Measurements from ENCODE around the gene TMEM190.

Gene TMEM190

DNA sequence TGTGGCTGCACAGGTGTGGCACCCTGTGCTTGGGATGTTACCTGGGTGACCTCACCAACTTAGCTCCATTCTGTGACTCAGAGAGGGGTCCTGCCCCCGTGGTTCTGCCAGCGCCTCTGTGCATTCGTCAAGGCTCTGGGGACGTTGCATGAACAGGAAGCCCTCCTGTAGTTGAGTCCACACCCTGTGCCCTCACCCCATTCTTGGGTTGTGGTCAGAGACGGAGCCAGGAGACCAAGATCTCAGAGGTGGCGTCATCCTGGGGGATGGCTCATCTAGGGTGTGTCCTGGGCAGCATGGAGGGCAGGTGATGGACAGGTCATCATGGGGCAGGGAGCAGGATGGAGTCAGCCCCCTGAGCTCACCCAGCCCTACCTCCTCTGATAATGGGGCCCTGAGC is 24.6 kb upstream of the TMEM190 start:
- no peak for DNase-seq (ENCODE audit: low spot score)

DNA sequence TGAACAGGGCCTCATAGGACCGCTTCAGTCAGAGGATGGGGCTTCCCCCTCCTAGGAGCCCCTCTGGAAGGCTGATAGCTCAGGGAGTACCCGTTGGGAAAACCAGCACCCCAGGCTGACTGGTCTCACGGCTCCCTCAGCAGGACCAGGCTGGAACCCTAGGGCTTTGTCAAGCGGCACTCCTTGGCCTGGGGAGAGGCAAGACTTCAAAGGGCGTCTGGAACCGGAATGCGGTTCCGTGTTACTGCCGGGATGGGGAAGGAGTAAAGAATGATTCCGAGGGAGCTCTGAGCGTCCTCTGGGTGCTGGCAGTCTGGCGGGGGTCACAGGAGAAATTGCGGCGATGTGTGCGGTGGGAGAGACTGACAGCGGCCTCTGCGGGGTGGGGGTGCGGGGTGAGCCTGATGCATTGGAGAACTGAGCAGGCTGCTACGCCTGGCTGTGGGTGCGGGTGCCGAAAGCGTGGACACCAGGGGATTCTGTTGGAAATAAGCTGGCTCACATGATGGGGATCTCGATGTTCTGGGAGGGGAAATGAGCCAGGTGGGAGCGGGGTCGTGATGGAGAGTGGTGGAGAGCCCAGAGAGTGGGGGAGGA is 24.0 kb upstream of the TMEM190 start:
- DNase-seq (ENCODE audit: low spot score), result no peak

DNA sequence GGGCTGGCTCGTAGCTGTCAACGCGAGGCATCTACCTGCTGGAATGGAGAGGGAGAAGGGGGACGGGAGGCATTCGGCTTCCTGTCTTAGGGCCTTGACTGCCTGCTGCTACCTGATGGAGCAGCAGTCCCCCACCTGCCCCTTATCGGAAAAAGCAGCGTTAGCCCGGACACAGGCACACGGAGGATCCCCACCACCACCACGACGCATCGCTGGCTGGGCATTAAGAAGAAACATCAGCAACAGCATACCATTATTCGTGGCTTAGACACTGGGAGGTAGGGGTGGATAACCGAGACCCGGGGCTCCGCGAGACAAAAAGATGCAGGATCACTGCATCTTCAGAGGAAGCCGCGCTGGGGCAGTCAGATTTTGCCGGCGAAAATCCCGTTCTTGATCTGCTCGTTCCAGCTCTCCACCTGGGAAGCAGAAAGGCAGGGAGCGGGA is 23.2 kb upstream of the TMEM190 start:
- no peak for DNase-seq (ENCODE audit: low spot score)

DNA sequence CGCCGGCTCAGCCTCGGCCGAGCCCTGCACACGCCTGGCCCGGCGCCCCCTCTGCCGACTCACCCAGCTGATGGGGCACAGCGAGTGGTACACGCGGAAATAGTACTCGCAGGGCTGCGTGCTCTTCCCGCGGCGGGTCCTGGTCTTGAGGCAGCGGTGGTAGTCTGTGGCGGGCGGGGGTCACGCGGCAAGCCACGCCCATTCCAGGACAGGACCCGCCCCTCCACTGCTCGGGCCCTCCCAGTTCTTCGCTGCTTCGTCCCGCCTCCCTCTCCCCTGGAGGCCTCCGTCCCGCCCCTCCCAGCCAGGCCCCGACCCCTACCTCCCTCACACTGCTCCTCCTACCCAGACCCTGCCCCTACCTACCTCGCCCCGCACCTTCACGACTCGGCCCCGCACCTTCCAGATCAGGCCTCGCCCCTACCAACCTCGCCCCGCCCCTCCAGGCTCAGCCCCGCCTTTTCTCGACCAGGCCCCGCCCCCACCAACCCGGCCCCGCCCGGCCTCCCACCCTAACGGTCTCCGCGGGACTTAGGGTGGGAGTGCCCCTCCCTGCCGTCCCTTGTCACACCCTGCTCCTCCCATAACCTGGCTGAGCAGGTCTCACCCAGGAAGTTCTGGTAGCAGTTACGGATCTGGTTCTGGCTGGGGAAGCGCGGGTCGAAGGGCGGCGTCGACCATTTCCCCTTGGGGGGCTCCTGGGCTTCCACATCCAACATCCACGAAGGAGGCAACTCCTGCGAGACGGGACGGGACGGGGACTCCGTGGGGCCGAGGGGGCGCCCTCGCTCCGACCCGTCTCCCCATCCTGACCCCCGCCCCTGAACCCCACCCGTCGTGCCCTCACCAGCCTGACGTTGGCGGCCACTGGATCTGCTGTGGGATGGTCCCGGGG is 22.6 kb upstream of the TMEM190 start:
- no peak for DNase-seq (ENCODE audit: low spot score)

DNA sequence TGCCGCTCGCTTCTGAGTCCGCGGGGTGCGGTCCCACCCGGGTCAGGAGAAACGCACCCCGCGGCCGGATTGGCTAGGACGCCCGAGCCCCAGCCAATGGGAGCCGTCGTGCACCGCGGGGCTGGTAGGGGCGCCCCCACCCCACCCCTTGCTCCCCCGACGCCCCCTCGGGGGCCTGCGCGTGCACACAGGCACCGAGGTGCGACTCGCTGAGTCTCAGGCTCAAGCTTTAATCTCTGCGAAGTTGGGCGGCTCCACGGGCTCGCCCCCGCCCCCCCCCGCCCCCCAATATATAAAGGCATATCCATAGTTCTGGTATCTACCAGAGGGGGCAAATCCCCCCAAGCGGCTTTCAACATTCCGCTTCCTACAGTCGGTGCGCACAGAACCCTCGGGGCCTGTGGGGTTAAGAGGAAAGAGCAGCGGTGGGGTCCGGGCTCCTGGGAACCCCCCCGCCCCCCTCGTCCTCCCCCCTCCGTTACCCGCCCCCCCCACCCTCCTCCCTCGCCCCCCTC is 21.9 kb upstream of the TMEM190 start, which contains the start of gene COX6B2:
TSS of gene COX6B2 (minus strand) at position 22 of the 515 bp plus-strand sequence. CDS start 198 bp downstream, outside the sequence.
- DNase-seq (ENCODE audit: low spot score), result no peak

DNA sequence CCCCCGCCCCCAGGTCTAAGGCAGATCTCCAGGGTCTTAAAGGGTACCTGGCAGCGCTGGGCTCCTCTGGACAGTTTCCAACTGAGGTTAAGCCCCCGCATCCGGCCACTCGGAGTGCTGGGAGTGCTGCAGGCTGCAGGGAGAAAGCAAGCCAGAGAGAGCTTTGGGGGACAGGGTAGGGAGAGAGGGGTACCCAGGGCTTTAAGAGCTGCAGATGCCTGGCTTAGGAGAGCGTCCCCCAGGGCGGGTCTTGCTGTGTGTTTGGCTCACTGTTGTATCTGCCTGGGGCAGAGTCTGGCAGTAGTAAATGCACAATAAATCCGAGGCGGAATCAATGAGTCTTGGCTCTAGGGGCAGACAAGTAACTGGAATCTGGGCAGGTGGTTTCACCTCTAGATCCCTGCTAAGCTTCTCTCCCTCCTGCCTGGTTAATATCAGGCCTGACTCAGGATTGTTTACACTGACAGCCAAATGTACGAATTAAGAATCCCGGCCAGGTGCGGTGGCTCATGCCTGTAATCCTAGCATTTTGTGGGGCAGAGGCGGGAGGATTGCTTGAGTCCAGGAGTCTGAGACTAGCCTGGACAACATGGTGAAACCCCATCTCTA is 21.3 kb upstream of the TMEM190 start:
- no peak for DNase-seq (ENCODE audit: low spot score)

DNA sequence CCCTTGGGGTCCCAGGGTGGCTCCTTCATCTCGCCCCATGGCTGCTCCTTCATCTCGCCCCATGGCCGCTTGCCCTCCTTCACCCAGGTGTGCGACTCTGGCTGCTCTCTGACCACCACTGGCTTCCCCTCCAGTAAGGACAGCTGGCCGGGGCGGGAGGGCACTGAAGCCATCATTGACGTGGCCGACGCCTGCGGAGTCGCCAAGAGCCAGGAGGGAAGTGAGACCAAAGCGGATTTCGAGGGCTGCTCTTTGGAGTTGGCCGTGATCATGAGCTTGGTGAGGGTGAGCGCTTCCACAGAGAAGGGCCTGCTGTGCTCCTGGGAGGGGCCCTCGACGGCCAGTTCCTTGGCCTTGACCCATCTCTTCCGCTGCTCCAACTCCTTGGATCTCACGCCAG is 18.1 kb upstream of the TMEM190 start:
- DNase-seq (ENCODE audit: low spot score), result no peak

DNA sequence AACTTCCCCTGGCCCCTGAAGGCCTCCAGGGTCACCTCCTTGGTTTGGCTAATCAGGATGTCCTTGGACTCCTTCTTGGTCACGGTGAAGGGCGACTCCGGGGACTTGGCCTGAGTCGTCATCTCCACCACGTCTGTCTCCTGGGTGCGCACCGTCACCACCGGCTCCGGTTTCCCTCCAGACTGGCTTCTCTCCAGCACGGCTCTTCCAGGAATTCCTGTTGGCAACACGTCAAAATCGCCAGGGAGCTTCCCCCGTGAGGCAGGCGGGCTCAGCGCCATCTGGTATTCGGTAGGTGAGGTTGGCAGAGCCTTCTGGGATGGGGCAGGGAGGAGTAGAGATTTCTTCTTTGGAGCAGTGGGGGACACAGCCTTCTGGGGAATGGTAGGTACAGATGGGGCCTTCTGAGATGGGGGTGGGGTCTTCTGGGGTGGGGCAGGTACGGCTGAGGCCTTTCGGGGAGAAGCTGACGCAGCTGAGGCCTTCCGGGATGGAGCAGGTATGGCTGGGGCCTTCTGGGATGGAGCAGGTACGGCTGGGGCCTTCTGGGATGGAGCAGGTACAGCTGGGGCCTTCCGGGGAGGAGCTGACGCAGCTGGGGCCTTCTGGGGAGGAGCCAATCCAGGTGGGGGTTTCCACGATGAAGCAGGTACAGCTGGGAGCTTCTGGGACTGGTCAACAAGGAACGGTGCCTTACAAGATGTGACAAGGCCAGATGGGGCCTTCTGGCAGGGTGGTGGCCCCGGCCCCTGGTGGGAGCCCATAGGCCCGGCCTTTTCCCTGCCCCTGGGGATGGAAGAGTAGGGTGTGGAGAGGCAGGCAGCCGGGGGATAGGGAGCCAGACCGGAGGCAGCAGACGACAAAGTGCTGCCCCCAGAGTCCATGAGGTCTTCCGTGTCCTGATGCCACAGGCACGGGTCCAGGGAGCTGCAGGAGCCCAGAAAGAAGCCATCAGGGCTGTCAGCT is 17.4 kb upstream of the TMEM190 start:
- no peak for DNase-seq (ENCODE audit: low spot score)

DNA sequence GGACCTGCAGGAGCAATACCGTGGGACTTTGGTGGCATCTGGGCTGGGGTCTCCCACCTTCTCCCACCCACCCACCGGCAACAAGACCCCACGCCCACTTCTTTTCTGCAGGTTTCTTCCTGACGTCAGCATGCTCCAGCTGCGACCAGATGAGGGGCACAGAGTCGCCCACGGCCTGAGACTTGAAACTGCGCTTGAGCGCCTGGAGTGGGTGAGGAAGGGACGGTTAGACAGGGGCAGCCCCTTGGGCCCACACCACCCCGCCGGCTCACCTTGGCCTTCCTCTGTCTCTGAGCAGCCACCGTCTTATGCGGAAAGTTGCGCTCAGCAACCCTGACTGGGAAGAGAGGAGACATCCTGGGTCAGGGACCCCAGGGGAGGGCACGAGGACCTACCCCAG is 15.7 kb upstream of the TMEM190 start:
- DNase-seq (ENCODE audit: low spot score), result no peak

DNA sequence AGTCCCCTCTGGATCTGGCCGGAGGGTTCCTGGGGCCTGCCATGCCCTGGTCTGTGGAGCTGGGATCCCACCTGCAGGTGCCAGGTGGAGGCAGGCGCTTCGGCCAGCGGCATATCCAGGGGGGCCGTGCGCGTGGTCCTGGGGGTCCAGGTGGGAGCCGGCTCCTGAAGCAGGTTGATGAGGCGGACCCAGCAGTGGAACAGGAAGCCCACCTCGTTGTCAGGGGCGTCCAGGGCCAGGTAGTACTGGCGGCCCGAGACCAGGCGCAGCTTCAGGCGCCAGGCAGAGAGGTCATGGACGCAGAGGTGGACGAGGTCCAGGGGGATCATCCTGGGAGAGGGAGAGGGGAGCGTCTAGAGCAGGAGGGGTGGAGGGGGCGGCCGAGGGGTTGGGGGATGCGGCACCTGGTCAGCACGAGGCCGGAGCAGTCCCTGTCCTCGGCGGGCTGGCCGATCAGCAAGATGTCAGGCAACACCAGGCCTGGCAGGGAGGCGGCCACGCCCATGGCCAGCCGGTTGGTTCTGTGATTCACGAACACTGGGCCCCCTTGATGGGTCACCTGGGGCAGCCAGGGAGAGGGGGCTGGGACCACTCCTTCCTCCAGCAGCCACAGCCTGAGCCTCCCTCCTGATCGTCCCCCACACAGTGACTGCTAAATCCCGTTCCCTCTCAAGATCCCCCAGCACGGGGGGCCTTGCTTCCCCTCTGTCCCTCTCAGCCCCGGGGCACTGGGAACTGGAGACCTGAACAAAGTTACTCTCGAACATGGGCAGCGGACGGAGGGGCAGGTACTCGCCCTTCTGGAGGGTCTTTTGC is 14.2 kb upstream of the TMEM190 start:
- no peak for DNase-seq (ENCODE audit: low spot score)

DNA sequence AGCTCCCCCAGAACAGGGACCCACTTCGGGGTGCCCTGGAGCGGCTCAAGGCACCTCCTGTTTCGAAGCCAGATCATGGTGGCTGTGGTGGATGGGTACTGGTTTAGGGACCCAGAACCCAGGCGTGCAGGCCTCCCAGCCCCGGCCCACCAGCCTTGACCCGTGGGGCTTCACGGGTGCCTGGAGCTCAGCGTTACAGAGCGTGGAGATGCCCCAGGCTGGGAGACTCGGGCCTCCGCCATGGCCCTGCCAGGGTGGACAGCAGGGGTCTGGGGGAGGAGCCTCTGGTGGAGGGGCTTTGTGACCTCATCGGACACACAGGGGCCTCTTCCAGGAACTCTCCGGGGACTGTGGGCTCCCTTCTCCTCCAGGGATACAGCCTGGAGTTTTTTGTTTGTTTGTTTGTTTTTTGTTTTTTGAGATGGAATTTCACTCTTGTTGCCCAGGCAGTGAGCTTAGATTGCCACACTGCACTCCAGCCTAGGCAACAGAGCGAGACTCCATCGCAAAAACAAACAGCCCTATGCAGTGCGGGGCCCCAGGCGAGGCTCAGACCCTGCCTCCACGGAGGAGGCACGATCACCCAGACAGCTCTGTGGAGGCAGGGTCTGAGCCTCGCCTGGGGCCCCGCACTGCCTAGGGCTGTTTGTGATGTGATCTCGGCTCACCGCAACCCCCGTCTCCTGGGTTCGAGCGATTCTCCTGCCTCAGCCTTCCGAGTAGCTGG is 13.5 kb upstream of the TMEM190 start, which contains the start of gene GARIN5B:
TSS of gene GARIN5B (minus strand) at position 271 of the 727 bp plus-strand sequence. CDS start at position 77, 194 bp downstream.
- DNase-seq (ENCODE audit: low spot score), result no peak

DNA sequence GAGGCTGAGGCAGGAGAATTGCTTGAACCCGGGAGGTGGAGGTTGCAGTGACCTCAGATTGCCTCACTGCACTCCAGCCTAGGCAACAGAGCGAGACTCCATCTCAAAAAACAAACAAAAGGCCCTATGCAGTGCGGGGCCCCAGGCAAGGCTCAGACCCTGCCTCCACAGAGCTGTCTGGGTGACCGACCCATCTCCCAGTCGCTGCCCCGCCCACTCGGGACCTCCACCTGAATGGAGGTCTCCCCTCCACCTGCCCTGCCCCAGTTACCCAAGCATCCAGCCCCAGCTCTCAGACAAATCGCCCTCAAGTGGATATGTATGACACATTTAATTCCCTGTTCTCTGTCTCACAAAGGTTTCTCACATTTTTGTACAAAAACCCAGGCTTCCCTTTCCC is 11.4 kb upstream of the TMEM190 start:
- DNase-seq (ENCODE audit: low spot score), result no peak

DNA sequence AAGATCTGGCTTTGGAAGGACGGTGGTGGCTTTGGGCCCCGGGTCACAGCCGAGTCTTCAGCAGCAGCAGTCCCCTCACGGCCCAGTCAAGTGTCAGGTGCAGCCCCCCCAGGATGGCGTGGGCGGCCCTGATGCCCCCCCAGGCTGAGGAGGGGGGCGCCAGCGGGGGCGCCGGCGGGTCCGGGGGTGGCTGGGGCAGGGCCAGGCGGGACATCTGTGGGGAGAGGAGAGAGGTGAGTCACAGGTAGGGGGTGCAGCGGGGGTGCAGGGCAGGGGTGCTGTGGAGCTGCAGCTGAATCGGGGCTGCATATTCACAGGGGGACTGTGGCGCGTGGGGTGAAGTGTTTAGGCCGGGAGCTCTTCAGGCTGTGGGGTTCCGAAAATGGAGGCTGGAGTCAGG is 10.7 kb upstream of the TMEM190 start:
- no peak for DNase-seq (ENCODE audit: low spot score)

DNA sequence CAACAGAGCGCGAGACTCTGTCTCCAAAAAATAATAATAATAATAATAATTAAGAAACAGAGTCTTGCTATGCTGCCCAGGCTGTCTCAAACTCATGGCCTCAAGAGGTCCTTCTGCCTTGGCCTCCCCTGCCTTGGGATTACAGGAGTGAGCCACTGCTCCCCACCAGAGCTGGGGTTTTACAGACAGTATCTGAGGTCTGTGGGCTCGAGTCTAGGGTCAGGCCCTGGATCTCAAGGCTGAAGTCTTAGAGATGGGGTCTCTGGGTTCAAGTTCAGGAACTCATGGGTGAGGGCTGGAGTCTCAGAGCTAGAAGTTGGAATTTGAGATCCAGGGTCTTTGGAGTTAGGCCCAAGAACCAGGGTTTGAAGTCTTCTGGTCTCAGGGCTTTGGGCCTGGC is 9.8 kb upstream of the TMEM190 start:
- no peak for DNase-seq (ENCODE audit: low spot score)

DNA sequence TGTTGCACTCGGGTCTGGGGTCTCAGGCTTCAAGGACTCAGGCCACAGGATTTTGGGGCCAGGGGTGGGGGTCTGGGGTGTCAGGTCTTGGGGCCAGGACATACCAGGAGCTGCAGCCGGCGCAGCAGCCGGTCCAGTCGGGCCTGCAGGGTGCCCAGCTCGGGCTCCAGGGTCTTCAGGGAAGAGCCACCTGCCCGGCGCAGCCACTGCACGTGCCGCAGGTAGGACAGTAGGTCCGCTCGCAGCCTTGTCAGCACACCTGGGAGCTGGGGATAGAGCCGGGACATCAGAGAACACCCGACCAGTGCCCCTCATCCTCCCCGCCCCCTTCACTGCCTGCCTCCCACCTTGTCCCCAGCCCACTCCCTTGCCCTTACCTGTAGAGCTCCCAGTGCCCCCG is 8.5 kb upstream of the TMEM190 start:
- no peak for DNase-seq (ENCODE audit: low spot score)

DNA sequence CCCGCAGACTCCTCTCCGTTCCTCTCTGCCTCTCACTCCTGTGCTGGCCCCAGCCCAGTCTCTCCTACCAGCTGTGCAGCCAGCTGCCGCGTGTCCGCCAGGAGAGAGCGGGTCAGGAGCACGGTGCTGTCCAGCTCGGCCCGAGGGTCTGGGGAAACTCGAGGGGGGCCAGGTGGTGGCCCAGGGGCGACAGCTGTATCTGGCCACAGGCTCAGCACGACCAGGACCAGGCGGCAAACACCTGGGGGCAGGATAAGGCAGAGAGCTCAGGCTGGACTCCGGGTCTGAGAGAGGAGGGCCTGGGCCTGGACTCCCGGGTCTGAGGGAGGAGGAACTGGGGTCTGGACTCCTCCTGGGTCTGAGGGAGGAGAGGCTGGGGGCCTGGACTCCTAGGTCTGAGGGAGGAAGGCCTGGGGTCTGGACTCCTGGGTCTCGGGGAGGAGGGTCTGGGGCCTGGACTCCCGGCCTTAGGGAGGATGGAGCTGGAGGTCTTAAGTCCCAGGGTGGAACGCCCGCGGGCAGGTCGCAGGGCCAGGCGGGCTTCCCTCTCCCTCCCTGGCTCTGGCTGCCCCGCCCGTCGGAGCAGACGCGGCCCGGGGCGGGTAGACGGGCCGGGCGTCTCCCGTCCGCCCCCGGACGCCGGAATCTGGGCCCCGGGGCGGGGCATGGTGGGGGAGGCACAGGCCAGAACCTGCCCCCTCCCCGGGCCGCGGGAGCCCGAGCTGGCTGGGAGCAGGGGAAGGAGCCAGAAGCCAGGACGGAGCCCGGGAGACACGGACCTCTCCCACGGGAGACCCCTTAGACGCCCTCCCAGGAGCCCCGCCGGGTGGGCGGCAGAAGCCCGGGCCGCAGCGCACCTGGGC is 7.7 kb upstream of the TMEM190 start:
- no peak for DNase-seq (ENCODE audit: low spot score)

DNA sequence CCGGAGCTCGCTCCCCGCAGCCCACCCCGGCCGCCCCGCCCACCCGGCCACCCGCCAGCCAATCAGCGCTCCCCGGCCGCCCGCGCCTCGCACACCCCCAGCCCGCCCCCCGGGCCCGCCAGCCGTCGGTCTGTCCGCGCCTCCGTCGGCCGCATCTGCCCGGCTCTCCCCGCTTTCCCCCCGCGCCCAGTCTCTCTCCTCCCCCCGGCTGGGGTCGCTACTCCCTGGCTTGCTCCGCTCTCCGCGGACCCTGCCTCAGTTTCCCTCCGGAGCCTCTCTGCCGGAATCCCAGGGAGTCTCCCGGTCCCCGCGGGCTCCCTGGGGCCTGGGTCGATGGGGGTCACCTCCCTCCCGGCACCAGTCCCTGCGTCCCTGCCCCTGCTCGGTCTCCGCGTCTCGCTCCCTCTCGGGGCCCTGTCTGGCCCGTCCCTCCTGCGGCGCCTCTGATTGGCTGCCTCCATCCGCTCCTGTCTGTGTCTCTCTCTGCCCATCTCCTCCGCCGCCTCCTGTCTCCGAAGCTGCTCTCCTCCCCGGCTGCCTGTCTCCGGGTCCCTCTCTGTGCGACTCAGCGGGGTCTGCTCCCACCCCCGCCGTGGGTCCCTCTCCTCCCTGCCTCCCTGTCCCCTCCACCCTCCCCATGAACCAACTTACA is 6.8 kb upstream of the TMEM190 start:
- no peak for DNase-seq (ENCODE audit: low spot score)

DNA sequence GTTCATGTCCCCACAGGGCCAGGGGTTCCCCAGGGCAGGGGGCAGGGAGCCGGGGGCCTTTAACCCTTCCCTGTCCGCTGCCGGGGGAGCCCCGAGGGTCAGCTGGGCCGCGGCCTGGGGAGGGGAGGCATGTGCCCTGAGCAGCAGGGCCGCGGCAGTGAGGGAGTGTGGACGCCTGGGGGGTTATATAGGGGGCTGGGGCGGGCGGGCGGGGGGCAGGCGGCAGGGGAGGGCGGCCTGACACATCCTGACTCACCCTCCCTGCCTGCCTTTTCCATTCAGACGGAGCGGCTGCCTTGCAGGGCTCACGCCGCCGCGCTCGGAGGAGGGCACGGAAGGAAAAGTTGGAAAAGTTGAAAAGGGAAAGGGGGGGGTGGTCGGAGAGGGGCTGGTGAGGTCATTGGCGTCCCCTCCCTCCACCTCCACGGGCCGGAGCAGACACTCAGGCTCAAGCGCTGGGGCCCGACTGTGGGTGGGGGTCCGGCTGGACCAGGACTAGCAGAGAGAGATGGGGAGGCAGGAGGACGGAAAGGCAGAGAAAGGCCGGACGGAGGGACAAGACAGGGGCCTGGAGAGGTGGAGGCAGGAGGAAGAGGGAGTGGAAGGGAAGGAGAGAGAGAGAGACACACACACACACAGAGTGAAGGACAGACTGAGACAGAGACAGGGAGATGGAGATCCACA is 6.2 kb upstream of the TMEM190 start, which contains the start of gene IL11:
TSS of gene IL11 (minus strand) at position 159 of the 684 bp plus-strand sequence. CDS start at position 6, 153 bp downstream.
- DNase-seq (ENCODE audit: low spot score), result no peak
